ENCODE measurements around the gene PARD3B.

DNA sequence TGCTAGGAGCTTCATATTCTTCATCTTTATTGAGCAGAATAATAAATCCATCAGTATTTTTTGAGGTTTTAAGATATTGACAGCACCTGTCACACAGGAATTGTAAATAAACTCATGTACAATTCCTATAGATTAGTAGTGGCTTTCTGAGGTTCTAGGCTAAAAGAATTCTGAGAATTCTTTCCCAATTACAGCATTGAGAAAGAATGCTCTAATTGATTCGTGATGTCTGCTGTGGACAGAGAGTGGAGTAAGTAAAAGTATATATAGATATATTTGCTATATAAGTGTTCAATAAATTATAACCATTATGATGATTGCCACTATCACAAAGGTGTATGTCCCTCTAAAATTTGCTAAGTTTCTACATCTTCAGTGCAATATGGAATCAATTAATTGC is 950.5 kb downstream of the PARD3B start:
- TF ChIP-seq BHLHE40 (IDR thresholded peaks at IDR 0.05; ENCODE audit: low read length) (no peak), REXO4 (CRISPR knock-in tag; IDR thresholded peaks at IDR 0.05; ENCODE audit: borderline replicate concordance) (no peak)

Measured in HepG2 (cell line).